NCI-H2029 (cell line): ENCODE measurements around the gene GSTO1.

Experiments used
- DNase-seq: peaks from one replicate; lab custom pipeline; 2025; lab: John Stamatoyannopoulos, UW

GSTO1 gene

GRCh38 chr10:104276192-104276591, 21.5 kb downstream of the GSTO1 start:
- no peak for DNase-seq

- peak; percentile 64 for DNase-seq
These were observed 23.1 kb downstream of the GSTO1 start for GRCh38 chr10:104277785-104278184.

GRCh38 chr10:104279550-104280259, 25.0 kb downstream of the GSTO1 start:
- DNase-seq: no peak

GRCh38 chr10:104281694-104282093, 27.0 kb downstream of the GSTO1 start:
- no peak for DNase-seq

GRCh38 chr10:104284846-104285245, 30.2 kb downstream of the GSTO1 start:
- DNase-seq: no peak

DNA sequence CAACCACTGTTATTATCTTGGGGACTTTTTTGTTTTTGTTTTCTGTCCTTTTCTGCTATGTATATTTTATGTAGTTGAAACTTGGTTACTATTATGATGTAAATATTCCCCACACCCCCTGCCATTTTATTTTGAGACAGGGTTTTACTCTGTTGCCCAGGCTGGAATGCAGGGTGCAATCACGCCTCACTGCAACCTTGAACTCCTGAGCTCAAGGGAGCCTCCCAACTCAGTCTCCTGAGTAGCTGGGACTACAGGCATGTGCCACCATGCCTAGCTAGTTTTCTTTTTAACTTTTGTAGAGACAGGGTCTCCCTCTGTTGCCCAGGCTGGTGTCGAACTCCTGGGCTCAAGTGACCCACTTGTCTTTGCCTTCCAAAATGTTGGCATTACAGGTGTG, 32.2 kb downstream of the GSTO1 start:
- DNase-seq: no peak

DNA sequence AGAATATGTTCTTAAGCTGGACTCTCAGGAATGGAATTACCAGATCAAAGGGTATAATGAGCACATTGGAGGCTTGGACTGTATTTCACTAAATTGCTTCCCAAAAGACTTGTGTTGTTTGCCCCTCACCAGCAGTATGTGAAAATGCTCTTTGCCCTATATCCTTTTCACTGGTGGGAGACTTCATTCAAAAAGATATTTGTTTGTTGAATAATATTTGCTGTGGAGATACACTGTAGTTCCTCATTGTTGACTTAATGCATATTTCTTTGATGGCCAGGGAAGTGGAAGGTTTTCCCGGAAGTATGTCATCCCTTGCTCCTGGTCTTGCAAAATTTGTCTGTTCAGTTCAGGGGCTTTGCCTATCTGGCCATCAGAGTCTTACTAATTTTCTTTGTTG, 33.7 kb downstream of the GSTO1 start:
- DNase-seq: no peak

DNA sequence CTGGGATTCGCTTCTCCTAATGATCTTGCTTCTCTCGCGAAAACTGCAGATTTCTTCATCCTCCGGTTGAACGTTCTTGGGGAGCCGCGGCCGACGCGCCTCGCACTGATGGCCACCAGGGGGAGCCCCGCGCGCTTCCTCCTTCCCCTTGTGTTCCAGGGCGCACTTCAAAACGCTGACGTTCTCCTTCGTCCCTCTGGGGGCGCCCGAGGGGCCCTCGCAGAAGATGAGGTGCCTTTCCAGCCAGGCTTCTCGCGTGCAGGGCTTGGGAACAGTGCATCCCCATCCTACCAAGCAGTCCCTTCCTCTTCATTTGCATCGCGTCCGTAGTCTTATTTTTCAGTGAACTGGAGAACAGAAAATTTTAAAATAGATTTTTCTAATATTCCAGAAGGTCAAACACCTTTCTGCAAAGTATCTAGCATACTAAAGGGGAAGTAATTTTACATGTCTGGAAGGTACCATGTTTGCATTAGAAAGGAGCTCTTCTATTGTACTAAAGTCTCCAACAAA, 36.8 kb downstream of the GSTO1 start:
- peak; percentile 63 for DNase-seq

DNA sequence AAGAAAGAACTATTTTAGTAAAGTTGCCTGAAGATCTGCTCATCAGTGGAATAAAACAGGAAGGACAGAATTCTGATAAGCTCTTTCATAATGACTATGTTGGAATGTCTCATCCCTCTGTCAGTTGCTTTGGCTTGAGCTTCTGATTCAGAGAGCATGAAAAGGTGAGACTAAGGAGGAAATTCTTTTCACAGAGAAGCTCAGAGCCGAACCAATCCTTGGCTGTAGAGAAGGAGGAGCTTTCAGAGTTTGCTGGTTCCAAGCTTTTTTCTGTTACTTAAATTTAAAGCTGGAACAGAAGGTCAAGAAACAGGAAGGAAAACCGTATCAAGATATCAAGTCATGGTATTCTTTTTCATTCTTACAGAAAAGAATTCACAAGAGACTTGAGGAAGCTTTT, 38.3 kb downstream of the GSTO1 start:
- no peak for DNase-seq

DNA sequence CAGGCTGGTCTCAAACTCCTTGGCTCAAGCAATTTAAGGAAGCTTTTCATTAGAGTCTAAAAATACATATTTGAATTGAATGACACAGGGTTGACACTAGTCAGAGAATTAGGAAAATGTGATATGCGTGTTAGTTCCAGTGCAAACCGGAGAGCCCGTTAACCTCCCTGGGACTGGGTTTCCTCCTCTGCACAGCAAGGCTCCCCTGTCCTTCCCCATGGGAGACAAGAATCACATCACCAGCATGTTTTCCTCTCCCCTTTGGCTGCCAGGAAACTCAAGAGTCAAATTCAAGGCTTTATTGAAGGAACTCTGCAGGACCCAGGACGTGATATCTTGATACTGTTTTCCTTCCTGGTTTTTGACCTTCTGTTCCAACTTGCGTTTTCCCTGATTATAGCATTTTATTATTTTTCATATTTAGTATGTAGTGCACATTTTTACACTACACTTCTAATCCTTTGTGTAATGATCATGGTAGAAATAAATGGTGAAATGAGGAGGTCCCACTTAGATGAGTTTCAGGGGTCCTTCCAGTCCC, 39.2 kb downstream of the GSTO1 start:
- no peak for DNase-seq

GRCh38 chr10:104296687-104297436, 42.2 kb downstream of the GSTO1 start:
- DNase-seq: no peak

GRCh38 chr10:104297697-104298660, 43.3 kb downstream of the GSTO1 start:
- DNase-seq: no peak

DNA sequence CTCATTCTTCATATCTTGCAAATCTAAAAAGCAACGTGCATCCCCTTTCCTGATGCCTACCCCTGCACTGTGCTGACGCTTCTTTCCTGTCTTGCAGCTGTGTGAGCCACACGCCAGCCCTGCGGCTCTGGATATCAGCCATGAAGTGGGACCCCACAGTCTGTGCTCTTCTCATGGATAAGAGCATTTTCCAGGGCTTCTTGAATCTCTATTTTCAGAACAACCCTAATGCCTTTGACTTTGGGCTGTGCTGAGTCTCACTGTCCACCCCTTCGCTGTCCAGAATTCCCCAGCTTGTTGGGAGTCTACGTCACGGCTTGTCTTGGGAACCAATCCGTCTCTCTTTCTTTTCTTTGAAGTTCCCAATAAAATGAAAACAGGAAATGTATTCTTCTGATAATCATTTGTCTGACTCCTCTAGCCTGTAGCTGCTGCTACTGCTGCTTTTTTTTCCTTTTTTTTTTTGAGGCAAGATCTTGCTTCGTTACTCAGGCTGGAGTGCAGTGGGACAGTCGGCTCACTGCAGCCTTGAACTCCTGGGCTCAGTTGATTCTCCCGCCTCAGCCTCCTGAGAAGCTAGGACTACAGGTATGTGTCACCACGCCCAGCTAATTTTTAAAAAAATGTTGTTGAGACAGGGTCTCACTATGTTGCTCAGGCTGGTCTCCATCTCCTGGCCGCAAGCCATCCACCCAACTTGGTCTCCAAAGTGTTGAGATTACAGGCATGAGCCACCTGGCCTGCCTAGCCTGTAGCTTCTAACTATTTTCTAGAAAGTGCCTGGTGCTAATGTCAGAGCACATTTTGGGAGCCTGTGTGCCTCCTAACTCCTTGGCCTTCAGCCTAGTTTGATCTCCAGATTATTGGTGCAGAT, 44.6 kb downstream of the GSTO1 start:
- DNase-seq: no peak

GRCh38 chr10:104300002-104300735, 45.5 kb downstream of the GSTO1 start:
- DNase-seq: no peak

GRCh38 chr10:104300736-104301292, 46.1 kb downstream of the GSTO1 start:
- DNase-seq: peak; percentile 61

DNA sequence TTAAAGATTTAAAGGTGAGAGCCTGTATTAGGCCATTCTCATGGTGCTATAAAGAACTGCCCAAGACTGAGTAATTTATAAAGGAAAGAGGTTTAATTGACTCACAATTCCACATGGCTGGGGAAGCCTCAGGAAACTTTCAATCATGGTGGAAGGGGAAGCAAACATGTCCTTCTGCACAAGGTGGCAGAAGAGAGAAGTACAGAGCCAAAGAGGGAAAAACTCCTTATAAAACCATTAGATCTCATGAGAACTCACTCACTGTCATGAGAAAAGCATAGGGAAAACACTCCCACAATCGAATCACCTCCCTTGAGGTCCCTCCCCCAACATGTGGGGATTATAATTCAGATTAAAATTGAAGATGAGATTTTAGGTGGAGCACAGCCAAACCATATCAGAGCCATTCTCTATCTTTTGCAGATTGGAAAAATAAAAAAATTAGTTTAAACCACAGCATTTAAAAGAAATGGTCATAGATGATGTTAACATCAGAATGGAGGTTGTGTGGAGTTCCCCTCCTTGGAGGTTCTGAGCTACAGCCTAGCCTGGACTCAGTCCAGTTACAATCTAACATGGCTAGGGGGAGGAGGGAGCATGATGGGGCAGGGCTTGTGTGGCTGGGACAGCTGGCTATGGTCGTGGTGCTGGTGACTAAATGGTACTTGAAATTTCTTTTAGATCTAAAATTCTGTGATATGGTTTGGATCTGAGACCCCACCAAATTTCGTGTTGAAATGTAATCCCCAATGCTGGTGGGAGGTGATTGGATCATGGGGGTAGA, 47.4 kb downstream of the GSTO1 start:
- no peak for DNase-seq

- DNase-seq: no peak
These were observed 49.1 kb downstream of the GSTO1 start for GRCh38 chr10:104303594-104304355.

GRCh38 chr10:104304356-104304745, 49.7 kb downstream of the GSTO1 start:
- DNase-seq: no peak
